Measurements from ENCODE around the gene XCR1. TPM values are rescaled to one million over a fixed set of nuclear protein-coding genes. Genes with fewer than 3 reads are reported as not detected.

XCR1 gene
- total and polyA plus RNA-seq, 2 donors from 2014 or later = 1.4 TPM; not detected in 1

GRCh38 chr3:45986303-45986982 lies 40.8 kb downstream of the XCR1 start:
- intact Hi-C loops (cut with DNase I) = no loop called here
- TF ChIP-seq CTCF (IDR thresholded peaks at IDR 0.05; ENCODE audit: borderline replicate concordance, extremely low read depth, insufficient read depth) = no peak

GRCh38 chr3:45985532-45986302 lies 41.6 kb downstream of the XCR1 start:
- no peak for DNase-seq
- Histone ChIP-seq H3K9me3 (ENCODE audit: control insufficient read depth in 2 of 3, insufficient read depth in 1 of 3, low read length in 3 of 3) (no peaks in the 10 kb centered on the region), H3K4me1 (ENCODE audit: control insufficient read depth in 2 of 3, insufficient read depth in 2 of 3, low read depth in 1 of 3, low read length in 3 of 3) (peaks cover 0 to 20% (median 17%) of the 10 kb centered on the region in 3 donors), H3K27ac (ENCODE audit: low read depth in 2 of 2, low read length in 2 of 2) (no peak overlapping the region), H3K9ac (ENCODE audit: low read length in 3 of 3) (no peak overlapping the region), H3K4me3 (ENCODE audit: low read length in 3 of 3) (no peak overlapping the region), H3K36me3 (ENCODE audit: control insufficient read depth in 2 of 3, insufficient read depth in 3 of 3, low read length in 3 of 3) (peaks cover 0 to 42% (median 18%) of the 10 kb centered on the region in 3 donors), H3K27me3 (ENCODE audit: control insufficient read depth, insufficient read depth, low read length) (no peaks in the 10 kb centered on the region)
- FAIRE-seq = no peak
- no peak for TF ChIP-seq CTCF (IDR thresholded peaks at IDR 0.05; ENCODE audit: borderline replicate concordance, extremely low read depth, insufficient read depth)
- intact Hi-C loops (cut with DNase I) = no loop called here

More at GRCh38 chr3:45986303-45986982, 40.8 kb downstream of the XCR1 start:
- no peak overlapping the region for H3K4me3 ChIP-seq (ENCODE audit: low read length in 3 of 3)
- no peaks in the 10 kb centered on the region for H3K9me3 ChIP-seq (ENCODE audit: control insufficient read depth in 2 of 3, insufficient read depth in 1 of 3, low read length in 3 of 3)
- H3K36me3 ChIP-seq (ENCODE audit: control insufficient read depth in 2 of 3, insufficient read depth in 3 of 3, low read length in 3 of 3) = peaks cover 0 to 35% (median 13%) of the 10 kb centered on the region in 3 donors
- no peaks in the 10 kb centered on the region for H3K27me3 ChIP-seq (ENCODE audit: control insufficient read depth, insufficient read depth, low read length)
- H3K9ac ChIP-seq (ENCODE audit: low read length in 3 of 3) = no peak overlapping the region
- no peak overlapping the region for H3K27ac ChIP-seq (ENCODE audit: low read depth in 2 of 2, low read length in 2 of 2)
- DNase-seq (peak in 1 of 5 donors; percentile 61), FAIRE-seq (no peak)
- peaks cover 0 to 20% (median 17%) of the 10 kb centered on the region in 3 donors for H3K4me1 ChIP-seq (ENCODE audit: control insufficient read depth in 2 of 3, insufficient read depth in 2 of 3, low read depth in 1 of 3, low read length in 3 of 3)

GRCh38 chr3:45984331-45985312 lies 42.7 kb downstream of the XCR1 start:
- H3K4me1 ChIP-seq (ENCODE audit: control insufficient read depth in 2 of 3, insufficient read depth in 2 of 3, low read depth in 1 of 3, low read length in 3 of 3) = peaks cover 0 to 20% (median 17%) of the 10 kb centered on the region in 3 donors
- H3K9me3 ChIP-seq (ENCODE audit: control insufficient read depth in 2 of 3, insufficient read depth in 1 of 3, low read length in 3 of 3) = no peaks in the 10 kb centered on the region
- DNase-seq (no peak), FAIRE-seq (no peak)
- no peak overlapping the region for H3K4me3 ChIP-seq (ENCODE audit: low read length in 3 of 3)
- H3K36me3 ChIP-seq (ENCODE audit: control insufficient read depth in 2 of 3, insufficient read depth in 3 of 3, low read length in 3 of 3) = peaks cover 0 to 43% (median 24%) of the 10 kb centered on the region in 3 donors
- intact Hi-C loops (cut with DNase I) = no loop called here
- H3K27ac ChIP-seq (ENCODE audit: low read depth in 2 of 2, low read length in 2 of 2) = no peak overlapping the region
- no peak overlapping the region for H3K9ac ChIP-seq (ENCODE audit: low read length in 3 of 3)
- H3K27me3 ChIP-seq (ENCODE audit: control insufficient read depth, insufficient read depth, low read length) = no peaks in the 10 kb centered on the region
- no peak for TF ChIP-seq CTCF (IDR thresholded peaks at IDR 0.05; ENCODE audit: borderline replicate concordance, extremely low read depth, insufficient read depth)
